Trophoblast cell (in vitro differentiated cells and primary cell): Measurements from ENCODE around the gene ARRDC1. TPM values are rescaled to one million over a fixed set of nuclear protein-coding genes. Genes with fewer than 3 reads are reported as not detected.

Experiments used
- DNase-seq, 2 donors: peaks; one replicate each; pipeline ENCODE4 v3.0.0-alpha.2; 2016
- H2AFZ ChIP-seq: 2 replicates; pipeline ENCODE4 v1.6.1; 2013; ENCODE audit warnings: low read length, moderate library complexity, mild to moderate bottlenecking; ENCODE audit not compliant: insufficient read depth, poor library complexity
- H2AK5ac ChIP-seq: 2 replicates; pipeline ENCODE4 v1.6.1; 2013; ENCODE audit warnings: mild to moderate bottlenecking, low read length
- H2BK120ac ChIP-seq: 2 replicates; pipeline ENCODE4 v1.6.1; 2013; ENCODE audit warnings: low read length, mild to moderate bottlenecking, moderate library complexity; ENCODE audit not compliant: insufficient read depth, poor library complexity
- H2BK12ac ChIP-seq: 2 replicates; pipeline ENCODE4 v1.6.1; 2013; ENCODE audit warnings: mild to moderate bottlenecking, low read length, moderate library complexity
- H2BK5ac ChIP-seq: 2 replicates; pipeline ENCODE4 v1.6.1; 2013; ENCODE audit warnings: low read length, low read depth, moderate library complexity, mild to moderate bottlenecking; ENCODE audit not compliant: poor library complexity
- H3K14ac ChIP-seq: 2 replicates; pipeline ENCODE4 v1.6.1; 2013; ENCODE audit warnings: mild to moderate bottlenecking, low read length
- H3K18ac ChIP-seq: 2 replicates; pipeline ENCODE4 v1.6.1; 2013; ENCODE audit warnings: mild to moderate bottlenecking, low read length
- H3K23ac ChIP-seq: 2 replicates; pipeline ENCODE4 v1.6.1; 2013; ENCODE audit warnings: low read length
- H3K27ac ChIP-seq: 2 replicates; pipeline ENCODE4 v1.5.1; 2013; ENCODE audit warnings: low read depth, mild to moderate bottlenecking, inconsistent platforms, low read length, moderate library complexity
- H3K27me3 ChIP-seq: 2 replicates; pipeline ENCODE4 v1.6.1; 2013; ENCODE audit warnings: inconsistent platforms, mild to moderate bottlenecking, low read length, moderate library complexity; ENCODE audit not compliant: insufficient read depth
- H3K36me3 ChIP-seq, 2 experiments: 1 replicate in 1 of 2; 2 replicates in 1 of 2; pipeline ENCODE4 v1.6.1; 2013; ENCODE audit warnings: low read length in 2 of 2, mild to moderate bottlenecking in 2 of 2, moderate library complexity in 1 of 2; ENCODE audit not compliant: insufficient read depth in 2 of 2, control insufficient read depth in 1 of 2
- H3K4ac ChIP-seq: 2 replicates; pipeline ENCODE4 v1.6.1; 2013; ENCODE audit warnings: low read depth, mild to moderate bottlenecking, low read length, moderate library complexity
- H3K4me1 ChIP-seq, 2 experiments: 1 replicate in 1 of 2; 2 replicates in 1 of 2; pipeline ENCODE4 v1.6.1; 2013; ENCODE audit warnings: low read length in 2 of 2, mild to moderate bottlenecking in 2 of 2, moderate library complexity in 1 of 2; ENCODE audit not compliant: insufficient read depth in 2 of 2, control insufficient read depth in 1 of 2
- H3K4me2 ChIP-seq: 2 replicates; pipeline ENCODE4 v1.6.1; 2013; ENCODE audit warnings: inconsistent platforms, mild to moderate bottlenecking, low read length, moderate library complexity
- H3K4me3 ChIP-seq: 2 replicates; pipeline ENCODE4 v1.5.1; 2013; ENCODE audit warnings: mild to moderate bottlenecking, low read depth, low read length, inconsistent platforms
- H3K79me1 ChIP-seq: one replicate; pipeline ENCODE4 v1.6.1; 2013; ENCODE audit warnings: low read length
- H3K79me2 ChIP-seq: 2 replicates; pipeline ENCODE4 v1.6.1; 2013; ENCODE audit warnings: low read length, mild to moderate bottlenecking; ENCODE audit not compliant: control insufficient read depth, insufficient read depth, poor library complexity
- H3K9ac ChIP-seq: 2 replicates; pipeline ENCODE4 v1.6.1; 2013; ENCODE audit warnings: mild to moderate bottlenecking, low read length
- H3K9me3 ChIP-seq: 2 replicates; pipeline ENCODE4 v1.6.1; 2013; ENCODE audit warnings: low read depth, mild to moderate bottlenecking, control low read depth, inconsistent platforms, low read length; ENCODE audit not compliant: insufficient read depth
- H4K12ac ChIP-seq: 2 replicates; pipeline ENCODE4 v1.6.1; 2013; ENCODE audit warnings: low read depth, mild to moderate bottlenecking, low read length, moderate library complexity
- H4K8ac ChIP-seq: 2 replicates; pipeline ENCODE4 v1.6.1; 2013; ENCODE audit warnings: low read depth, mild to moderate bottlenecking, low read length, moderate library complexity
- H4K91ac ChIP-seq: one replicate; pipeline ENCODE4 v1.6.1; 2013; ENCODE audit warnings: low read depth, mild to moderate bottlenecking, low read length, moderate library complexity
- WGBS: extraction: QIAGEN DNeasy Blood & Tissue Kit; methylation state at CpG from one replicate; pipeline ENCODE4 v1.1.7; 2013; ENCODE audit warnings: missing lambda C conversion rate; ENCODE audit not compliant: insufficient read length, insufficient coverage; ENCODE audit errors: extremely low coverage; 5-methylcytosine and 5-hydroxymethylcytosine counted together
- polyA plus RNA-seq: library from polyadenylated mRNA; stranded (reverse); fragments of 200-250 nt; gene quantifications from 2 replicates; pipeline ENCODE4 v1.2.3, GENCODE V29; 2013

ARRDC1 gene, protein sequence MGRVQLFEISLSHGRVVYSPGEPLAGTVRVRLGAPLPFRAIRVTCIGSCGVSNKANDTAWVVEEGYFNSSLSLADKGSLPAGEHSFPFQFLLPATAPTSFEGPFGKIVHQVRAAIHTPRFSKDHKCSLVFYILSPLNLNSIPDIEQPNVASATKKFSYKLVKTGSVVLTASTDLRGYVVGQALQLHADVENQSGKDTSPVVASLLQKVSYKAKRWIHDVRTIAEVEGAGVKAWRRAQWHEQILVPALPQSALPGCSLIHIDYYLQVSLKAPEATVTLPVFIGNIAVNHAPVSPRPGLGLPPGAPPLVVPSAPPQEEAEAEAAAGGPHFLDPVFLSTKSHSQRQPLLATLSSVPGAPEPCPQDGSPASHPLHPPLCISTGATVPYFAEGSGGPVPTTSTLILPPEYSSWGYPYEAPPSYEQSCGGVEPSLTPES
- 39.9 and 42.1 TPM in 2 replicates for polyA plus RNA-seq

DNA sequence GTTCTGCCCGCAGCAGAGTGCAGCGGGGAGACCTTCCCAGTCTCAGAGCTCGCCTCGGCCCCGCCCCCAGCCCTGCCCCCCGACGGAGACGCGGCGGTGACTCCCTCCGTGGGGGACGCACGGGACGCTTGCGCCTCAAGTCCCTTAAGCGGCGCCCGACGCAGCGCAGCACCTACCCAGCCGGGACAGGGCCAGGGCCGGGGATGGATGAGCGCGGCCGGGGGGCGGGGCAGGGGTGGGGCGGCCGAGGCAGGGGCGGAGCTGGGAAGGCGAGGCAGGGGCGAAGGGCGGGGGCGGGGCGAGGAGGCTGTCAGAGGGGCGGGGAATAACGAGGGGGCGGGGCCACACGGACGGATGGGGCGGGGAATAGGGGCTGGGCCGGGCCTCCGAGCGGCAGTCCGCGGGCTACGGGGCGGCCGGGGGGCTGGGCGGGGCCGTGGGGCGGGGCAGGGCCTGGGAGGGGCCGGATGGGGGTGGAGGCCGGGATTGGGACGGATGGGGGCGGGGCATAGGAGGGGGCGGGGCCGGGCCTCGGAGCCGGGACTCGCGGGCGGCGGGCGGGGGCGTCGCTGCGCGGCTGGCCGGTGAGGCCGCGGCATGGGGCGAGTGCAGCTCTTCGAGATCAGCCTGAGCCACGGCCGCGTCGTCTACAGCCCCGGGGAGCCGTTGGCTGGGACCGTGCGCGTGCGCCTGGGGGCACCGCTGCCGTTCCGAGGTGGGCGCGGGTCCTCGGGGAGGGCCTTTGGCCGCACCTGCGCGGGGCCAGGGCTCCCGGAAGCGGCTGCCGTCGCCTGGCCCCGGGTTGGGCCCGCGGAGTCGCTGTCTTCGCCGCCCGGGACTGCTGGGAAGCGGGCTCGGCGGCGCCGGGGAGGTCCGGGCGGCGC lies at the start of gene ARRDC1:
TSS of gene ARRDC1 (plus strand) at position 566 of the 884 bp plus-strand sequence. CDS start at position 598, 32 bp downstream.
- Histone ChIP-seq H4K12ac (peak within 1 kb of the TSS; percentile 94), H3K27me3 (no peaks in the 10 kb centered on the region), H2BK120ac (peak within 1 kb of the TSS; percentile 21), H3K14ac (peak within 1 kb of the TSS; percentile 97), H3K79me2 (peaks cover 6% of the 10 kb centered on the region), H3K36me3 (peaks cover 0 to 2% of the 10 kb centered on the region in 2 experiments), H3K79me1 (peaks cover 6% of the 10 kb centered on the region), H3K4me3 (peak within 1 kb of the TSS; percentile 88), H3K9ac (peak within 1 kb of the TSS; percentile 83), H3K18ac (peak within 1 kb of the TSS; percentile 98), H2AK5ac (no peak within 1 kb of the TSS), H3K9me3 (peaks cover 2% of the 10 kb centered on the region), H2AFZ (peak within 1 kb of the TSS; percentile 93), H3K4me1 (peaks cover 9 to 14% of the 10 kb centered on the region in 2 experiments), H4K91ac (peak within 1 kb of the TSS; percentile 41), H3K4ac (peak within 1 kb of the TSS; percentile 86), H2BK12ac (peak within 1 kb of the TSS; percentile 75), H2BK5ac (peak within 1 kb of the TSS; percentile 64), H3K27ac (peak within 1 kb of the TSS; percentile 60), H3K23ac (no peak within 1 kb of the TSS), H4K8ac (peak within 1 kb of the TSS; percentile 94), H3K4me2 (peak within 1 kb of the TSS; percentile 98)
- peak; percentile 82 to 86 for DNase-seq
- WGBS: no CpG with 5 or more reads among the region's 111 CpGs

GRCh38 chr9:137556069-137556838 lies 49.2 kb upstream of the ARRDC1 start:
- Histone ChIP-seq H3K4me3 (no peak overlapping the region), H4K91ac (no peak overlapping the region), H3K79me2 (peaks cover 3% of the 10 kb centered on the region), H3K27me3 (no peaks in the 10 kb centered on the region), H3K79me1 (peaks cover 4% of the 10 kb centered on the region), H3K9ac (no peak overlapping the region), H3K4me1 (peaks cover 0 to 4% of the 10 kb centered on the region in 2 experiments), H3K14ac (no peak overlapping the region), H3K23ac (no peak overlapping the region), H3K36me3 (peaks cover 31 to 37% of the 10 kb centered on the region in 2 experiments), H2BK12ac (no peak overlapping the region), H2AFZ (no peak overlapping the region), H3K18ac (no peak overlapping the region), H4K12ac (no peak overlapping the region), H2AK5ac (no peak overlapping the region), H3K27ac (no peak overlapping the region), H3K4ac (no peak overlapping the region), H2BK5ac (no peak overlapping the region), H4K8ac (no peak overlapping the region), H3K4me2 (no peak overlapping the region), H2BK120ac (no peak overlapping the region), H3K9me3 (no peaks in the 10 kb centered on the region)
- DNase-seq: no peak
- WGBS: no CpG with 5 or more reads among the region's 24 CpGs

DNA sequence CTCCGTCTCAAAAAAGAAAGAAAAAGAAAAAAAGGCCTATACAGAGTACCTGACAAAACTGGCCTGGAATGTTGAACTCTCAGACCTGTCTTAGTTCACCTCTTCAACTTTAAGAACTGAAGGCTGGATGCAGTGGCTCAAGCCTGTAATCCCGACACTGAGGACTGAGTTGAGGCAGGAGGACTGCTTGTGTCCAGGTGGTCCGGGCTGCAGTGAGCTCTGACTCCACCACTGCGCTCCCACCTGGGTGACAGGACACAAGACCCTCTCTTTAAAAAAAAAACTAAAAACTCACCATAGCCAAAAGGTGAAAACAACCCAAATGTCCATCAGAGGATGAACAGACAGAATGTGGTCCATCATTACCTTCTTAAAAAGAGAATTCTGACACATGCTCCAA lies 47.4 kb upstream of the ARRDC1 start:
- no peak overlapping the region for H3K23ac ChIP-seq
- no peaks in the 10 kb centered on the region for H3K9me3 ChIP-seq
- no peak overlapping the region for H3K27ac ChIP-seq
- H4K91ac ChIP-seq: no peak overlapping the region
- no peaks in the 10 kb centered on the region for H3K79me2 ChIP-seq
- H3K9ac ChIP-seq: no peak overlapping the region
- H3K4me1 ChIP-seq: no peaks in the 10 kb centered on the region
- no CpG with 5 or more reads among the region's 4 CpGs for WGBS
- no peak overlapping the region for H3K18ac ChIP-seq
- peaks cover 36 to 44% of the 10 kb centered on the region in 2 experiments for H3K36me3 ChIP-seq
- DNase-seq: no peak
- no peak overlapping the region for H2BK12ac ChIP-seq
- H2BK120ac ChIP-seq: no peak overlapping the region
- H2BK5ac ChIP-seq: no peak overlapping the region
- no peak overlapping the region for H3K14ac ChIP-seq
- no peak overlapping the region for H4K12ac ChIP-seq
- no peak overlapping the region for H2AK5ac ChIP-seq
- no peak overlapping the region for H3K4me3 ChIP-seq
- H3K4ac ChIP-seq: no peak overlapping the region
- no peaks in the 10 kb centered on the region for H3K27me3 ChIP-seq
- H2AFZ ChIP-seq: no peak overlapping the region
- no peaks in the 10 kb centered on the region for H3K79me1 ChIP-seq
- H4K8ac ChIP-seq: no peak overlapping the region
- H3K4me2 ChIP-seq: no peak overlapping the region

- H3K27me3 ChIP-seq: no peaks in the 10 kb centered on the region
- H3K4ac ChIP-seq: no peak overlapping the region
- no peak overlapping the region for H3K23ac ChIP-seq
- H4K8ac ChIP-seq: no peak overlapping the region
- H3K36me3 ChIP-seq: peaks cover 28 to 36% of the 10 kb centered on the region in 2 experiments
- H3K4me3 ChIP-seq: no peak overlapping the region
- H3K79me1 ChIP-seq: no peaks in the 10 kb centered on the region
- H2BK12ac ChIP-seq: no peak overlapping the region
- no peak overlapping the region for H3K18ac ChIP-seq
- no CpG with 5 or more reads among the region's 10 CpGs for WGBS
- H2BK5ac ChIP-seq: no peak overlapping the region
- no peaks in the 10 kb centered on the region for H3K4me1 ChIP-seq
- no peak overlapping the region for H2AK5ac ChIP-seq
- no peak overlapping the region for H3K9ac ChIP-seq
- H4K91ac ChIP-seq: no peak overlapping the region
- peaks cover 2% of the 10 kb centered on the region for H3K9me3 ChIP-seq
- no peak overlapping the region for H3K4me2 ChIP-seq
- no peak overlapping the region for H3K14ac ChIP-seq
- no peak overlapping the region for H4K12ac ChIP-seq
- H2BK120ac ChIP-seq: no peak overlapping the region
- no peak for DNase-seq
- H2AFZ ChIP-seq: no peak overlapping the region
- H3K79me2 ChIP-seq: no peaks in the 10 kb centered on the region
- H3K27ac ChIP-seq: no peak overlapping the region
These were observed 41.4 kb upstream of the ARRDC1 start for GRCh38 chr9:137564134-137564533.
